GM12878 (cell line): ENCODE results near the gene PIF1. TPM values are rescaled to one million over a fixed set of nuclear protein-coding genes. Genes with fewer than 3 reads are reported as not detected.

ENCODE experiments used
- ATF3 ChIP-seq: IDR thresholded peaks from 2 replicates; pipeline ENCODE4 v1.6.1; 2011; ENCODE audit warnings: low read depth, mild to moderate bottlenecking, low read length, moderate library complexity, borderline replicate concordance; ENCODE audit errors: extremely low read depth
- CREB1 ChIP-seq: IDR thresholded peaks from 2 replicates; pipeline ENCODE4 v1.6.1; 2012; ENCODE audit warnings: low read depth, mild to moderate bottlenecking, inconsistent platforms
- E2F8 ChIP-seq: fragments of 450-650 bp; IDR thresholded peaks from 2 replicates; pipeline ENCODE4 v1.6.1; 2018; ENCODE audit warnings: mild to moderate bottlenecking, low read depth, moderate library complexity; ENCODE audit not compliant: partially characterized antibody
- FOXK2 ChIP-seq: fragments of 450-650 bp; IDR thresholded peaks from 2 replicates; pipeline ENCODE4 v1.6.1; 2017; ENCODE audit warnings: mild to moderate bottlenecking, moderate library complexity
- HCFC1 ChIP-seq: fragments of 150-350 bp; IDR thresholded peaks from 2 replicates; pipeline ENCODE4 v1.6.1; 2014; ENCODE audit warnings: low read length
- PML ChIP-seq: IDR thresholded peaks from 2 replicates; pipeline ENCODE4 v1.6.1; 2012; ENCODE audit warnings: low read length, inconsistent platforms
- SP1 ChIP-seq: IDR thresholded peaks from one replicate; pipeline ENCODE4 v1.6.1; 2011; ENCODE audit warnings: low read depth, low read length
- SUZ12 ChIP-seq: fragments of 200-600 bp; sonication (generic); IDR thresholded peaks from one replicate; pipeline ENCODE4 v1.6.1; 2018; ENCODE audit warnings: antibody characterized with exemption, mild to moderate bottlenecking; ENCODE audit not compliant: unreplicated experiment
- ZNF592 ChIP-seq: fragments of 450-650 bp; IDR thresholded peaks from 2 replicates; pipeline ENCODE4 v1.6.1; 2017; ENCODE audit warnings: mild to moderate bottlenecking, moderate library complexity
- polyA plus RNA-seq, 11 experiments: library from polyadenylated mRNA; depleted of rRNA in 4 of 11; unstranded in 6 of 11; stranded (reverse) in 5 of 11; fragments of >200 nt; fragmentation: Nextera tagmentation in 4 of 11; fragmentation: Illumina TruSeq in 1 of 11; extraction: Ambion mirVana in 4 of 11; extraction: Trizol in 1 of 11; gene quantifications; 1 replicate in 1 of 11; 2 replicates in 10 of 11; pipeline versions ENCODE4 v1.2.1 to v1.2.3, GENCODE V29; 2011 to 2016; ENCODE audit warnings: inconsistent platforms in 2 of 11, missing spikeins in 2 of 11, low read depth in 1 of 11
- total RNA-seq, 4 experiments: library from RNA; depleted of rRNA in 3 of 4; stranded (reverse); fragments of >200 nt in 3 of 4; fragmentation: Illumina TruSeq in 1 of 4; extraction: Trizol in 1 of 4; gene quantifications; 2 replicates each; pipeline versions ENCODE4 v1.2.1 to v1.2.3, GENCODE V29; 2013 to 2021

PIF1 gene
- total and polyA plus RNA-seq, 10 of the 15 experiments (the other 5 are each of a cell fraction or from before 2014, with no cell fraction given): 3.7 to 68.9 (median 31.1) TPM

- TF ChIP-seq SUZ12 (no peak), ZNF592 (no peak), PML (no peak), HCFC1 (no peak), ATF3 (no peak), CREB1 (no peak), SP1 (no peak), E2F8 (no peak), FOXK2 (no peak)
- TF ChIP-seq, all 136 proteins: peak for 0
These were observed 59.4 kb downstream of the PIF1 start (continued) for GRCh38 chr15:64766058-64766457.

Other genes starting within 250 kb of the PIF1 start
- gene RBPMS2, start 50.1 kb downstream of the PIF1 start, total RNA-seq (2014; rRNA removed): not detected in 2 replicates
- gene RBPMS2, start 50.1 kb downstream of the PIF1 start, total RNA-seq (2014; rRNA removed; fragmentation: Illumina TruSeq; extraction: Trizol): not detected in 2 replicates
- 0.31 and 0.66 TPM in 2 replicates for gene RBPMS2, start 50.1 kb downstream of the PIF1 start, total RNA-seq (2021)
- 0.08 TPM in 1 of 2 replicates, not detected in the other for gene RBPMS2, start 50.1 kb downstream of the PIF1 start, polyA plus RNA-seq (2011; rRNA removed)
- 0.25 and 0.43 TPM in 2 replicates for gene RBPMS2, start 50.1 kb downstream of the PIF1 start, polyA plus RNA-seq (2014; fragmentation: Illumina TruSeq; extraction: Trizol)
- gene RBPMS2, start 50.1 kb downstream of the PIF1 start, polyA plus RNA-seq (2014; fragmentation: Nextera tagmentation; extraction: Ambion mirVana): under 1 TPM in 1 of 2 experiments, not detected in 1; 0.09 TPM
- 0.06 and 0.25 TPM in 2 replicates for gene RBPMS2, start 50.1 kb downstream of the PIF1 start, polyA plus RNA-seq (2014; rRNA removed)
- under 1 TPM; 0.19 to 0.20 TPM for gene RBPMS2, start 50.1 kb downstream of the PIF1 start, polyA plus RNA-seq (2016; fragmentation: Nextera tagmentation; extraction: Ambion mirVana)
- gene PLEKHO2, start 16.3 kb upstream of the PIF1 start, total RNA-seq (2014; rRNA removed): 21.5 and 21.6 TPM in 2 replicates
- gene PLEKHO2, start 16.3 kb upstream of the PIF1 start, total RNA-seq (2014; rRNA removed; fragmentation: Illumina TruSeq; extraction: Trizol): 14.6 and 15.5 TPM in 2 replicates
- 25.4 and 25.6 TPM in 2 replicates for gene PLEKHO2, start 16.3 kb upstream of the PIF1 start, total RNA-seq (2021)
- 11.2 and 19.4 TPM in 2 replicates for gene PLEKHO2, start 16.3 kb upstream of the PIF1 start, polyA plus RNA-seq (2011; rRNA removed)
- 12.1 and 19.5 TPM in 2 replicates for gene PLEKHO2, start 16.3 kb upstream of the PIF1 start, polyA plus RNA-seq (2014; fragmentation: Illumina TruSeq; extraction: Trizol)
- 1 to 10 TPM; 1.4 to 3.1 TPM for gene PLEKHO2, start 16.3 kb upstream of the PIF1 start, polyA plus RNA-seq (2014; fragmentation: Nextera tagmentation; extraction: Ambion mirVana)
- 19.8 and 22.9 TPM in 2 replicates for gene PLEKHO2, start 16.3 kb upstream of the PIF1 start, polyA plus RNA-seq (2014; rRNA removed)
- 10 to 100 TPM; 22.3 to 22.4 TPM for gene PLEKHO2, start 16.3 kb upstream of the PIF1 start, polyA plus RNA-seq (2016; fragmentation: Nextera tagmentation; extraction: Ambion mirVana)
- gene ANKDD1A, start 86.3 kb upstream of the PIF1 start, total RNA-seq (2014; rRNA removed): 3.9 and 5.3 TPM in 2 replicates
- gene ANKDD1A, start 86.3 kb upstream of the PIF1 start, total RNA-seq (2014; rRNA removed; fragmentation: Illumina TruSeq; extraction: Trizol): 2.3 and 2.6 TPM in 2 replicates
- 4.4 and 4.5 TPM in 2 replicates for gene ANKDD1A, start 86.3 kb upstream of the PIF1 start, total RNA-seq (2021)
- 3.1 and 3.7 TPM in 2 replicates for gene ANKDD1A, start 86.3 kb upstream of the PIF1 start, polyA plus RNA-seq (2011; rRNA removed)
- gene ANKDD1A, start 86.3 kb upstream of the PIF1 start, polyA plus RNA-seq (2014; fragmentation: Illumina TruSeq; extraction: Trizol): 2.5 and 3.3 TPM in 2 replicates
- 1 to 10 TPM; 1.5 to 2.5 TPM for gene ANKDD1A, start 86.3 kb upstream of the PIF1 start, polyA plus RNA-seq (2014; fragmentation: Nextera tagmentation; extraction: Ambion mirVana)
- 5.9 and 6.6 TPM in 2 replicates for gene ANKDD1A, start 86.3 kb upstream of the PIF1 start, polyA plus RNA-seq (2014; rRNA removed)
- gene ANKDD1A, start 86.3 kb upstream of the PIF1 start, polyA plus RNA-seq (2016; fragmentation: Nextera tagmentation; extraction: Ambion mirVana): 1 to 10 TPM; 4.5 to 4.8 TPM
- 52.2 and 52.9 TPM in 2 replicates for gene SPG21, start 164.3 kb upstream of the PIF1 start, total RNA-seq (2014; rRNA removed)
- 52.9 and 58.3 TPM in 2 replicates for gene SPG21, start 164.3 kb upstream of the PIF1 start, total RNA-seq (2014; rRNA removed; fragmentation: Illumina TruSeq; extraction: Trizol)
- 64.9 and 65.0 TPM in 2 replicates for gene SPG21, start 164.3 kb upstream of the PIF1 start, total RNA-seq (2021)
- gene SPG21, start 164.3 kb upstream of the PIF1 start, polyA plus RNA-seq (2011; rRNA removed): 84.7 and 93.9 TPM in 2 replicates
- gene SPG21, start 164.3 kb upstream of the PIF1 start, polyA plus RNA-seq (2014; fragmentation: Illumina TruSeq; extraction: Trizol): 84.8 and 103 TPM in 2 replicates
- gene SPG21, start 164.3 kb upstream of the PIF1 start, polyA plus RNA-seq (2014; fragmentation: Nextera tagmentation; extraction: Ambion mirVana): 10 to 100 TPM; 25.5 to 29.6 TPM
- gene SPG21, start 164.3 kb upstream of the PIF1 start, polyA plus RNA-seq (2014; rRNA removed): 60.4 and 71.1 TPM in 2 replicates
- 100 to 1,000 TPM; 108 to 116 TPM for gene SPG21, start 164.3 kb upstream of the PIF1 start, polyA plus RNA-seq (2016; fragmentation: Nextera tagmentation; extraction: Ambion mirVana)
- 17.4 and 21.1 TPM in 2 replicates for gene MTFMT, start 204.0 kb upstream of the PIF1 start, total RNA-seq (2014; rRNA removed)
- gene MTFMT, start 204.0 kb upstream of the PIF1 start, total RNA-seq (2014; rRNA removed; fragmentation: Illumina TruSeq; extraction: Trizol): 16.1 and 16.9 TPM in 2 replicates
- 16.1 and 16.7 TPM in 2 replicates for gene MTFMT, start 204.0 kb upstream of the PIF1 start, total RNA-seq (2021)
- gene MTFMT, start 204.0 kb upstream of the PIF1 start, polyA plus RNA-seq (2011; rRNA removed): 18.1 and 21.2 TPM in 2 replicates
- gene MTFMT, start 204.0 kb upstream of the PIF1 start, polyA plus RNA-seq (2014; fragmentation: Illumina TruSeq; extraction: Trizol): 18.3 and 20.0 TPM in 2 replicates
- 1 to 10 TPM; 1.7 to 3.3 TPM for gene MTFMT, start 204.0 kb upstream of the PIF1 start, polyA plus RNA-seq (2014; fragmentation: Nextera tagmentation; extraction: Ambion mirVana)
- 14.7 and 17.3 TPM in 2 replicates for gene MTFMT, start 204.0 kb upstream of the PIF1 start, polyA plus RNA-seq (2014; rRNA removed)
- 10 to 100 TPM; 25.9 to 29.8 TPM for gene MTFMT, start 204.0 kb upstream of the PIF1 start, polyA plus RNA-seq (2016; fragmentation: Nextera tagmentation; extraction: Ambion mirVana)
- 0.17 TPM in 1 of 2 replicates, not detected in the other for gene SLC51B, start 219.7 kb upstream of the PIF1 start, total RNA-seq (2014; rRNA removed)
- not detected in 2 replicates for gene SLC51B, start 219.7 kb upstream of the PIF1 start, total RNA-seq (2014; rRNA removed; fragmentation: Illumina TruSeq; extraction: Trizol)
- gene SLC51B, start 219.7 kb upstream of the PIF1 start, total RNA-seq (2021): not detected in 2 replicates
- 0.13 TPM in 1 of 2 replicates, not detected in the other for gene SLC51B, start 219.7 kb upstream of the PIF1 start, polyA plus RNA-seq (2011; rRNA removed)
- gene SLC51B, start 219.7 kb upstream of the PIF1 start, polyA plus RNA-seq (2014; fragmentation: Illumina TruSeq; extraction: Trizol): not detected in 2 replicates
- under 1 TPM; 0.05 to 0.13 TPM for gene SLC51B, start 219.7 kb upstream of the PIF1 start, polyA plus RNA-seq (2014; fragmentation: Nextera tagmentation; extraction: Ambion mirVana)
- gene SLC51B, start 219.7 kb upstream of the PIF1 start, polyA plus RNA-seq (2014; rRNA removed): not detected in 2 replicates
- not detected for gene SLC51B, start 219.7 kb upstream of the PIF1 start, polyA plus RNA-seq (2016; fragmentation: Nextera tagmentation; extraction: Ambion mirVana)
- 0.06 TPM in 1 of 2 replicates, not detected in the other for gene RASL12, start 242.3 kb upstream of the PIF1 start, total RNA-seq (2014; rRNA removed)
- not detected in 2 replicates for gene RASL12, start 242.3 kb upstream of the PIF1 start, total RNA-seq (2014; rRNA removed; fragmentation: Illumina TruSeq; extraction: Trizol)
- gene RASL12, start 242.3 kb upstream of the PIF1 start, total RNA-seq (2021): 0.10 TPM in 1 of 2 replicates, not detected in the other
- not detected in 2 replicates for gene RASL12, start 242.3 kb upstream of the PIF1 start, polyA plus RNA-seq (2011; rRNA removed)
- gene RASL12, start 242.3 kb upstream of the PIF1 start, polyA plus RNA-seq (2014; fragmentation: Illumina TruSeq; extraction: Trizol): 0.06 TPM in 1 of 2 replicates, not detected in the other
- gene RASL12, start 242.3 kb upstream of the PIF1 start, polyA plus RNA-seq (2014; fragmentation: Nextera tagmentation; extraction: Ambion mirVana): not detected
- 0.08 TPM in 1 of 2 replicates, not detected in the other for gene RASL12, start 242.3 kb upstream of the PIF1 start, polyA plus RNA-seq (2014; rRNA removed)
- gene RASL12, start 242.3 kb upstream of the PIF1 start, polyA plus RNA-seq (2016; fragmentation: Nextera tagmentation; extraction: Ambion mirVana): not detected